HG02642 (cell line): Measurements from ENCODE around the gene CHID1.

ENCODE experiments used
- ATAC-seq: cut with Tn5 transposase; IDR thresholded peaks from one replicate; pipeline ENCODE4 v1.9.1; 2021; ENCODE audit warnings: mild to moderate bottlenecking; ENCODE audit not compliant: unreplicated experiment, poor library complexity

The CHID1 gene

DNA sequence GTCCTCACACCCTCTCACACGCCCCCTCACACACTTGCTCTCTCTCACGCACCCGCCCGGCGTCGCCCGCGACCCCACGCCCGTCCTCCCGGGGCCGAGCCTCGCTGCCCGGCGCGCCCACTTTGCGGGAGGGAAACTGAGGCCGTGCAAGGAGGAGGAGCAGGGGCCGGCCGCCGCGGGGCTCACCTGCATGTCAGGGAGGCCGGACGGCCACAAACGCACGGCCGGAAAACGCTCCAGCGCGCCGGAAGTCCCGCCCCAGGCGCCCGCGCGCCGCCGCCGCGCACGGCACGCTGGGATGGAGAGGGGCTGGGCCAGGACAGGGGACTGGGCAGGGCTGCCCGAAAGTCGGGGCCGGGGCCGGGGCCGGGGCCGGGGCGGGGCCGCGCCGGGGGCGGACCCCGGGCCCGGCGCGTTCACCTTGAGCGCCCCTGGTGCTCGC is at the start of gene CHID1:
Gene CHID1 (minus strand): TSS at position 222 of the 442 bp plus-strand sequence. CDS start 5,994 bp downstream, outside the sequence.
- peak; percentile 86 for ATAC-seq

DNA sequence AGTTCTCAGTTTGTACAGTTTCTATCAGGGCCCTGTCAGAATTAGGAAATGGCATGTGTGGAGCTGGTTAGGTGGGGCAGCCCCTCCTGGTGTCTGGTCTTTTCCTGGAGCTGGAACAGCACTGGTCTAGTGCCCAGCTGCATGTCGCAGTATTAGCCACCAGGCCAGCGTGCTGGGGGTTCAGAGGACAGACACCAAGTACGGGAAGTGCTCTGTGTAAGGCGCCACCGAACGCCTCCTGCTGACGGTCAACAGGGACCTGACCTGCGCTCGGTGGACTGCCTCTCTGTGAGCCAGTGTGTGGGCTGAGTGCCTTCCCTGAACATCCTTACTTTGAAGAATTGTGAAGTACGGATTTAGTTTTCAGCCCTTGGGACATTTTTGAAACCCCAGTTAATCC is 49.0 kb upstream of the CHID1 start:
- ATAC-seq: no peak

DNA sequence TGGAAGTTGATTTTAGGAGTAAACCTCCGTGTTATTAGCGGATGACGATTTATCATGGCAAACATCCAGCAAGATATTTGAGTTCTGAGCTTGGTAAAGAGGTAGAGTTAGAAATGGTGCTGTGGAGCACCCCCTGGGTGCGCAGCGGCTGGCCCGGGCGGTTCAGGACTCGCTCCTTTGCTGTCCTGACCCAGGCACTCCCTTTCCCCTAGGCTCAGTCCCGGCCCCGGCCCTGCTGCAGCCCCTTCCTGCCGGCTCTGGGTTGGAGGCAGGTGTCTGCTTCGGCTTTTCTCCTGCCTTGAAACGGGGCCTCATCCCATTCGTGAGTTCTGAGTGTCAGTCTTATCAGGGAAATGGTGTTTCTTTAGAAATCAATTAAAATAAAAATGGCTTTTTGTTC is 48.4 kb upstream of the CHID1 start:
- no peak for ATAC-seq

DNA sequence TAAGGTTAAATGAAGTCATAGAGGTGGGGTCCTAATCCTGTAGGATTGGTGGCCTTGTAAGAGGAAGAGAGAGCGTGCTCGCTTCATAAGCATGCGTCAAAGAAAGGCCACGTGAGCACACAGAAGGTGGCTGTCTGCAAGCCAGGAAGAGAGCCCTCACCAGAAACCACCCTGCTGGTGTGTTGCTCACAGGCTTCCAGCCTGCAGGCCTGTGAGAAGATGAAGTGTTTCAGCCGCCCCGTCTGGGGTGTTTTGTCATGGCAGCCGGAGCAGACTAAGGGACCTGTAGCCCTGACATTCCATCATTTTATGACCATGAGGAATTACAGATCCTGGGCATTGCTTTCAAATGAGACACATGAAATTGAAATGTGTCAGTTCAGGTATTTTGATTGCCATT is 47.5 kb upstream of the CHID1 start:
- no peak for ATAC-seq

DNA sequence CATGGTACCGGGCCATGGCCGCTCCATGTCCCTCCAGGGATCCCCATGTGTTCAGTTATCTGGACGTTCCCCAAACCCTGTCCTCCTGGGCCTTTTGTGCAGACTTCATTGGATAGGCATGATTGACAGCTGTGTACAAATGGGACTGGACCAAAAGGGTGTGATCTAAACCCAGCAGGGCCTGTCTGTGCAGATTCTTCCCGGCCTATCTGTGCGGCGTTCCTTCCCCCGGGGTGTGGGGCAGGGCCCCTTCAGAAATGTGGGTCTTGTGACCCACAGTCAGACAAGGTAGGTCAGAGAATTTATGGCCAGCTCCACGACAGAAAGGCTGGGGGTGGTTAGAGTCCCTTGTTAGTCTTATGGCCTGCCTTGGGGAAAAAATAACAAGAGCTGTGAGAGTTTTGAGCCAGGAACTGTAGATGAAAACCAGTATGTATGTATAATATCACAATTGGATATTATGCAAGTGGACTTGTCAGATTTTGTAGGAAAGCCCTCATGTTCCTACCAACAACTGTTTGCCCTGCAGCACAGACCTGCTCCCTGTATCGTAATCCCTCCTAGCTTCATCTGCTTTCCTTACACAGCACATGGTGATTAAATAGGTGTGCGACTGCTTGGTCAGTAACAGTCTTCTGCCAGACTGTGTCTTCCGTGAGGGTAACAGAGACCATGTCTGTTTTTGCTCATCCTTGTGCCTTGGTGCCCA is 46.8 kb upstream of the CHID1 start:
- no peak for ATAC-seq

DNA sequence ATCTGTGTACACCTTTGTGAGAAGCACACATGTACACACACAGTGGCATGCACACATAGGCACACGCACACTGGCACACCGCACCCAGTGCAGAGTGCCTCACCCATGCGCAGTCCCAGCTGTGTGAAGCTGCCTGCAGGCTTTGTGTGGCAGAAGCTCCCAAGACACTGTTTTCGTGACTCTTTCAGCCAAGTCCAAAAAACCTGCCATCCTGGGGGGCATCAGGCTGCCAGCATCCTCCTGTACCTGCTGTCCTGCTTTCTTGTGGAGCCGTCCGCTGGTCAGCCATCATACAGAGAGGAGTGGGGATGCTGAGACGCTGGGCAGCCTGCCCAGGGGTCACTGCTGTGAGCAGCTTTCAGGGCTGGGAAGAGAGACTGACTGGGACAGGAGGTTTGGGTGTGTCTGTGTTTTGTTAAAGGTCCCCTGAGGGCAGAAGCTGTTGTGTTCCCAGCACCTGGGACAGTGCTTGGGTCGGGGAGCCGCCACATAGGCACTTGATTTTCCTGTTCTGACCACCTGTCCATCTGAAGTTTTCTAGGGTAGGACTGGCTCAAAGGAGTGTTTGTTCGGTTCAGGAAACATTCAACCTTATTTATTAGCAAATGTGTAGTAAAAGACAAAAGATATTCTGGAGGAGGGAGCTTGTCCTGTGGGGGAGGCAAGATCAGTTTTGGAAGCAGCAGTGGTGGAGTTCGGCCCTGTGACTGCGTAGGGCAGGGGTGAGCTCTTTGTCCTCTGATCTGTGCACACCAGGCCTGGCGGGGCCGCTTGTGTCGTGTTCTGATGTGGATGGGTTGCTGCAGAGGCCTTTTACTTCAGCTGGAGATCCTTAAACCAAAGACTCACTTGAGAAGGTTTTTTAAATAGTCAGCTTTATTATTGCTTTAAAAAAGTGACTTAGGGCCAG is 44.8 kb upstream of the CHID1 start:
- ATAC-seq: no peak

DNA sequence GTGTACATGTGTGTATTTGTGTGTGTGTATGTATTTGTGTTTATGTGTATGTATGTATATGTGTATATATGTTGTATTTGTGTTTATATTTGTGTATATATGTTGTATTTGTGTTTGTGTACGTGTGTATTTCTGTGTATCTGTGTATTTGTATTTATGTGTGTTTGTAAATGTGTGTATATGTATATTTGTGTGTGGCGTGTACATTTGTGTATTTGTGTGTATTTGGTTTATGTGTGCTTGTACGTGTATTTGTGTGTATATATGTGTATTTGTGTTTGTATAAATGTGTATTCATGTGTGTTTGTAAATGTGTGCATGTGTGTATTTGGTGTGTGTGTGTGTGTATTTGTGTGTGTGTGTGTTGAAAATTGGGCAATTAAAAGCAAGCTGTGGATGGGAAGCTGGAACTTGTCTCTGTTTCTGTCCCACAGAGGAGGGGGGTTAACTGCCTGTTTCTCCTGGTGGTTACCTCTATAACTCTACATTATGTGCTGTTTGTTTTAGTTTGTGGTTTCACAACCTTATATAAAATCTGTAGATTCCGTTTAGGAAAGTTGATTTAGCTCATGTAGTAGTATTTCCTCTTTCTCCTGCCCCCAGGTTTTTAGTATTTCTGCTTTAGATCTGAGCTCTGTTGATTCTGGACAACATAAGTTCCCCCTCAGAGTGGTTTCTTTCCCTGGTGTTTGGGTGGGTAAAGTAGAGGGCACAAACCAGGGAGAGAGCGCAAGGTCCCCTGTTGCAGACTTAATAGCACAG is 44.0 kb upstream of the CHID1 start:
- no peak for ATAC-seq

DNA sequence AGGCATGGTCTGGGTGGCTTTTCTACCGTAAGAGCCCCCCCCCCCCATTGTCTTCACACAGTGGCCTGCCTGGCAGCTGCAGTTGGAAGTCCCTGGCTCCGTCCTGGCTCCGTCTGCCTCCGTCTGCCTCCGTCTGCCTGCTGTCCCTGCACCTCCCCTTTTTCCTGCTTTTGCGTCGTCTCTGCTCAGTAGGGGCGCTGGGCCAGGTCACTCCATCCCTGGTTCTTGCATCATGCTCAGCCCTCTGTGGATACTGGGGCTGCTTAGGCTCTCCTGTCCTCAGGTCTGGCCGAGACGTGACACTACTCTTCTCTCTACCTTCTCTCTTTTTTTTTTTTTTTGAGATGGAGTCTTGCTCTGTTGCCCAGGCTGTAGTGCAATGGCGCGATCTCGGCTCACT is 42.9 kb upstream of the CHID1 start:
- ATAC-seq: no peak

DNA sequence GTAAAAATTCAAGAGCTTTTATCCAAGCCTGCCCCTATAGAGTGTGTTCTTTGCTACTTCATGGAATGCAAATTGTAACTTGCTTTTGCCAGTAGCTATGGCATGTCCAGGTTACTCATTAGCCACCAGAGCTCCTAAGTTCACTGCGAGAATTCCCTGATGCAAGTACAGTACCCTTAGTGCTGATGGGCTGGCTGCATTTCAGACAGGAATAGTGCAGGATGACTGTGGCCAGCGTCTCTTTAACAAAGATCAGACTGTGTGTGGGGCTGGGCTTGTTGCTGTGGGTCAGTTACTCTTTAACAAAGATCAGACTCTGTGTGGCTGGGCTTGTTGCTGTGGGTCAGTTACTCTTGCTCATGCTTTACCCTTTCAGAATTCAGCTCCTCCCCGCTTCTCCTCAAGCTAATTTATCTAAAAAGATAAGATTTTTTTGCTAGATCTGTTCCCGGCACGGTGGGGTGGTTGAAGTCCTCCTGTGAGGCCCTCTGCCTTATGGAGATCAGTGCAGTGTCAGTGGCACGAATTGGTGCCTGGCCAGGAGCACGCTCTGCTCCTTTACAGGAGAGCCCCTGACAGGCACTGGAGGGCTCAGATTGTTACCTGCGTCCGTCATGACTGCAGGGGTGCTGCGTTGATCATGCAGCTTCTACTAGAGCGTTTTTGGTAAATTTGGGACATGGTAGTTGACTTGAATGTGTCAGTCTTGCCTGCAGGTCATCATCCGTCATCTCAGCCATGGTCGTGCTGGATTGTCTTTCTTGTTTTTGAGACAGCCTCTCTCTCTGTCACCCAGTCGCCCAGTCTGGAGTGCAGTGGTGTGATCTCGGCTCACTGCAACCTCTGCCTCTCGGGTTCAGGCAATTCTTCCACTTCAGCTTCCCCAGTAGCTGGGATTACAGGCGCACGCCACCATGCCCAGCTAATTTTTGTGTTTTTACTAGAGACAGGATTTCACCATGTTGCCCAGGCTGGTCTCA is 42.1 kb upstream of the CHID1 start:
- no peak for ATAC-seq

DNA sequence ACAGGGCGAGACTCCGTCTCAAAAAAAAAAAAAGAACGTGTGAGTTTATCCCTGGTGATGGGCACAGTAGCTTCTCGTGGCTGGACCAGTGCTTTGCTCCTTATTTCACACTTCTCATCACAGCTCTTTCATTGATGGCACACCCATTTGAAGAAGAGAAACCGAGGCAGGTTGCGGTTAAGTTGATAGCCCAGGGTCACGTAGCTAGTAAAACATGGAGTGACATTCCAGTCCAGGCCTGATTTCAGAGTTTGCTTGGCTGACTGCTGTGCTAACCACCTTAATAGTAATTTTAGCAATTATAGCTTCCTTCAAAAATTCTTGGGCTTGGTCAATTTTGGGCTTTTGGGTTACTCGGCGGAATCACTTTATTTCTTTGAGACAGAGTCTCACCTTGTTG is 40.9 kb upstream of the CHID1 start:
- ATAC-seq: no peak

DNA sequence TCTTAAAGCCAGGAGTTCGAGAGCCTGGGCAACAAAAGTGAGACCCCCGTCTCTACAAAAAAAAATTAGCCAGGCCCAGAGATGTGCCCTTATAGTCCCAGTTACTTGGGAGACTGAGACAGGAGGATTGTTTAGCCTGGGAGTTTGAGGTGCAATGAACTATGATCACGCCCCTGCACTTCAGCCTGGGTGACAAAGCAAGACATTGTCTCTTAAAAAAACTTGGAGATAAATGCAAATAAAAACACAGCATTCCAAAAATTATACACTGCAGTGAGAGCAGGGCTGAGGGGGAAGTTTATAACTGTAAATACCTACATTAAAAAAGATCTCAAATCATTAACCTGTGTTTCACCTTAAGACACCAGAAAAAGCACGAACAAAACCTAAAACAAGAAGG is 37.1 kb upstream of the CHID1 start:
- ATAC-seq: no peak

DNA sequence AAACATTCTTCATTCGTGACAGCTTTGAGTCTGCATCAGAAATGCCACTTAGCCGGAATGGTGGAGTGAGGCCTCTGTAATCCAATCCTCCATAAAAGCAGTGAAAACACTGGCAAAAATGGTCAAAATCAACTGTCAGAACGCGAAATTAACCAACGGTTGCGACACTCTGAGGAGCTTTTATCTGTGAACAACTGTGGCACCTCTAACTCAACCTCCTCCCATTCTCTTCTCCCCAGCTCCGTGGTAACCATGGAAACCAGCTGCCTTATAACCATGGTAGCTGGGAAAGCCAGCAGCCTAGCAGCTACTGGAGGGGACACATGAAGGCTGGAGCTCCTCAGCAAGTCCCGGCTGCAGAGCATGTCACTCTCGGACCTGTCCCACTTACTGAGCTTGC is 35.4 kb upstream of the CHID1 start:
- ATAC-seq: no peak

DNA sequence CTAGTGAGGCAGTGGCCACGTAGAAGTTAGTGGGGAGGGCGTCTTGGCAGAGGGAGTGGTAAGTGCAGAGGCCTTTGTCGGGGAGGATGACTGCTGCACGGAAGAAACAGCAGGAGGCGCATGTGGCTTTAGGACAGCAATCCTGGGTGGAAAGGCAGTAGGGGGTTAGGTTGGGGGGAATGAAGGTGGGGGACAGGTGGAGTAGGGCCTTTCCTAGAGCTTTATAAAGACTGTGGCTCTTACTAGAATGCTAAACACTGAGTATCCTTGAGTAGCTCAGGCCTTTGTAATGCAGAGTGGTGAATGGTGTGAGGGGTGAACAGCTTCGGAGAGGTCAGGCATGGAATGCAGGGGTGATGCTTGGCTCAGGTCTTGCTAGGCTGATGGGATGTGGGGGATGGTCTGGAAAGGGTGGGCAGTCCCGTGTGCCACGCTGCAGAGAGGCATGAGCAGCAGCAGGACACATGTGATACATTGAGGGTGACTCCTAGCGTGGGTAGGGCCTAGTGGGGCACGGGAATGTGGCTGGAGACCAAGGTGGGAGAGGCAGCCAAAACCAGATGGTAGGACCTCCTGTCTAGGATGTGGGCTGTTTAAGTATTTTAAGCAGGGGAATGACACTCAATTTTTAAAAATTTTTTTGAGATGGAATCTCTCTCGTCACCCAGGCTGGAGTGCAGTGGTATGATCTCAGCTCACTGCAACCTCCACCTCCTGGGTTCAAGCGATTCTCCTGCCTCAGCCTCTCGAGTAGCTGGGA is 34.3 kb upstream of the CHID1 start:
- ATAC-seq: no peak

DNA sequence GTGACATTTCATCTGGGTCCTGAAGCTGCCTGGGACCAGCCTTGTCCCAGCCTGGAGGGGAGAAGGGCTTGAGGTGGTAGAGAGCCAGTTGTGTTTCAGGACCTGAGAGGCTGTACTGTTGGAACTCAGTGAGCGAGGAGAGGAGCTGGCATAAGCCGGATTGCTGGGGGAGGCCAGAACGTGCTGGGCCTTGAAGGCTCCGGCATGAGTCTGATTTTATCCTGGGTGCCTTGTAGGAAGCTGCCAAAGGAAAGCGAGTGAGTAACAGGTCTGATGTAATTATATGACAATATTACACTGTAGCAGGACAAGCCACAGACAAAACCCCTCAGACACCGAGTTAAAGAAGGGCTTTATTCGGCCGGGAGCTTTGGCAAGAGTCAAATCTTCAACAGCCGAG is 32.2 kb upstream of the CHID1 start:
- ATAC-seq: no peak

DNA sequence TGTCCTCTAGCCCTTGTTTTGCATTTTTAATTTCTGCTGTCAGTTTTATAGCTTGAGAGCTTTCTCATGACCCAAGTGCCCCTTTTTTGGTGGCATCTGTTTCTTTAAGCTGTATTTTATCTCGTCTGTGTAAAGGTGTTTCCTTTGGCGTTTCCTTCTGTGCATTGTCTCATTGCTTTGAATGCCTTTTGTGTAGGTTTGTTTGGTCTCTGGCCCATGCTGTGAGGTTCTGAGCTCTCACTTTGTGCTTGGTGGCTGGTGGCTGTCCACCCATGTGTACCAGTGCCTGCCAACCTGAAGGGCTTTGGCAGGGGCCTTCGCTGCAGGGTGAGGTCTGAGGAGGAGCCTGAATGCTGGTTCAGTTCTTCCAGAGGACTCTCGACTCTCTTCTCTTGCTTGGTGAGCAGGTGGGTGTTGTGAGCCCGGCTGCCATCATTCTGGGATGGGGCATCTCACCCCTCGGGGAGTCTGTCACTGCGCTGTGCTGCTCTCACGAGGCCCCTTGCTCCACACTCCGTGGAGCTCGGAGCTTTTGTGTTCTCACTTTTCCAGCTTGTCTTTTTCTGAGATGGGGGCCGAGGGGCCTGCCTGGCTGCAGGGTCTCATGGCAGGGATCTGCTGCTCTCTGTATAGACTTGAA is 30.0 kb upstream of the CHID1 start:
- no peak for ATAC-seq

DNA sequence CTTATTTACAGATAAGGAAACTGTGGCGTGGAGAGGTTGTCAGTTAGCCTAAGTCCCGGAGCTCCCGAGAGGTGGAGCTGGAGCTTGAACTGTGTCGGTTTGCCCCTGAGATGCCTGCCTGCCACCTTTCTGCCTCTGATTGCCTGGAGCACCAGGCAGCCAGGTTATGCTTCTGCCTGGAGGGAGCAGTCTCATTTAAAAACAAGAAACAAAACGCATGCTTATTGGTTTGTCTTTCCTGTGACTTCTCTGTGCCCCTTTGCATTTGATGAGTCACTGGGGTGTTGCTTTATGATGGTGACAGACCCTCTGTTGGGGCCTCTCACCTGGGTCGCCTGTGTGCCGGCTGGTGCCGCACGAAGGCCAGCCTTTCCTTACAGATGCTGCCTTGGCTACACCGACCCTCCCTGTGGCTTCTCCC is 27.2 kb upstream of the CHID1 start:
- no peak for ATAC-seq

DNA sequence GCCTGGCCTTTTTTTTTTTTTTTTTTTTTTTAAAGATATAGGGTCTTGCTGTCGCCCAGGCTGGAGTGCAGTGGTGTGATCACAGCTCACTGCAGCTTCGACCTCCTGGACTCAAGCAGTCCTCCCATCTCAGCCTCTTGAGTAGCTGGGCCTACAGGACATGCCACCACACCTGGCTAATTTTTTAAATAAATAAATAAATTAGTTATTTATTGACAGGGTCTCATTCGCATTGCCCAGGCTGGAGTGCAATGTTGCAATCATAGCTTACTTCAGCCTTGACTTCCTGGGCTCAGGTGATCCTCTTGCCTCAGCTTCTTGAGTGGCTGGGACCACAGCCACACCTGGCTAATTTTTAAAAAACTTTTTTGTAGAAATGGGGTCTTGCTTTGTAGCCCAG is 25.6 kb upstream of the CHID1 start:
- ATAC-seq: no peak

DNA sequence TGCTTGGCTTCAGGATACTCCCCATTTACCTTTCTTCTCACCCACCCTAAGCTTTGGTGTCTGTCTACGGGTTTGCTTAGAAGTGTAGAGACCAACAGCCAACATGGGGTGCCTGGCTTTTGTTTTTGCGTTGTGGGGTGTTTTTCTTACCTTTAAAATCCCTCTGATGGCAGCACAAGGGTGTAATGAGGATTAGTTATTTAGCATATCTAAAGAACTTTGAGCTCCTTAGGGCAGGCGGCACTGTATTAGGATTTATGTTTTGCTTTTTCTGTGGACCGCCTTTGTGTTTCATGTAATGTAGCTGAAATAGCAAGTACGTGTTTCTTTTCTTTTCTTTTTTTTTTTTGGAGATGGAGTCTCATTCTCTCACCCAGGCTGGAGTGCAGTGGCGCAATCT is 23.9 kb upstream of the CHID1 start:
- ATAC-seq: no peak

DNA sequence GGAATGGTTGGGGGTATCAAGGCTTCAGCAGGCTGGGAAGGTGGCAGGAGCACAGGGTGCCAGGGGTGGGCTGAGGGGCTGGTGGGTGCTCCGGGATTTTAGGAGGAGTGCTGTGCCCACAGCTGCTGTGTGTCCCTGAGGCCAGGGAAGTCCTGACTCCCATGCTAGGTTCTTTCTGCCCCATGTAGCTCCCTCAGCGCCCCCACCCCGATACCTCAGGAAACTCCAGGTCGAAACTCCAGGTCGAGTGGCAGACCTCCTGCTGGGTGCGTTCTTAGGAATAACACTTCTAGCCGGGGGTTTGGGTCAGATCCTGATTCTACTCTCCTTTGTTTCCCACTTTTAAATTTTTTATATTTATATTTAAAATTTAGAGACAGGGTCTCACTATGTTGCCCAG is 23.3 kb upstream of the CHID1 start:
- ATAC-seq: no peak
